ENCODE measurements around the gene ATOSB. TPM values are rescaled to one million over a fixed set of nuclear protein-coding genes. Genes with fewer than 3 reads are reported as not detected.
A peak's percentile ranks its signal among the peaks of the same experiment; 100 is the strongest.

ATOSB gene
- total and polyA plus RNA-seq, 9 of the 15 experiments (the other 6 are each of a cell fraction or from before 2014, with no cell fraction given) = 0.45 to 8.0 (median 4.2) TPM

GRCh38 chr9:35116898-35117551 is 1.4 kb upstream of the ATOSB start (continued):
- TF ChIP-seq REST (IDR thresholded peaks at IDR 0.05; ENCODE audit: borderline replicate concordance) (peak; percentile 75; the same call in 1 of the 2 replicates), REST (CRISPR knock-in tag; IDR thresholded peaks at IDR 0.05; ENCODE audit: low read depth) (no peak), CC2D1A (IDR thresholded peaks at IDR 0.05) (peak; percentile 43; the same call in 1 of the 2 replicates), RAD21 (CRISPR knock-in tag; conservative IDR thresholded peaks at IDR 0.05 in 1 of 2, IDR thresholded peaks at IDR 0.05 in 1 of 2) (peak; percentile 74 to 86), SMC3 (conservative IDR thresholded peaks at IDR 0.05; ENCODE audit: insufficient read depth, low read depth, low read length) (peak; percentile 78), HLTF (IDR thresholded peaks at IDR 0.05) (no peak), JUND (IDR thresholded peaks at IDR 0.05; ENCODE audit: borderline replicate concordance, low read depth, low read length) (peak; percentile 19; the same call in 1 of the 2 replicates), JUND (tag; IDR thresholded peaks at IDR 0.05; ENCODE audit: borderline replicate concordance, low read depth, low read length) (no peak), POLR2H (tag; IDR thresholded peaks at IDR 0.05; ENCODE audit: low read depth) (no peak), ZBTB1 (CRISPR knock-in tag; IDR thresholded peaks at IDR 0.05; ENCODE audit: borderline replicate concordance, low read depth) (no peak), PPARD (CRISPR knock-in tag; IDR thresholded peaks at IDR 0.05) (no peak)
- TF ChIP-seq, protein P1, sequence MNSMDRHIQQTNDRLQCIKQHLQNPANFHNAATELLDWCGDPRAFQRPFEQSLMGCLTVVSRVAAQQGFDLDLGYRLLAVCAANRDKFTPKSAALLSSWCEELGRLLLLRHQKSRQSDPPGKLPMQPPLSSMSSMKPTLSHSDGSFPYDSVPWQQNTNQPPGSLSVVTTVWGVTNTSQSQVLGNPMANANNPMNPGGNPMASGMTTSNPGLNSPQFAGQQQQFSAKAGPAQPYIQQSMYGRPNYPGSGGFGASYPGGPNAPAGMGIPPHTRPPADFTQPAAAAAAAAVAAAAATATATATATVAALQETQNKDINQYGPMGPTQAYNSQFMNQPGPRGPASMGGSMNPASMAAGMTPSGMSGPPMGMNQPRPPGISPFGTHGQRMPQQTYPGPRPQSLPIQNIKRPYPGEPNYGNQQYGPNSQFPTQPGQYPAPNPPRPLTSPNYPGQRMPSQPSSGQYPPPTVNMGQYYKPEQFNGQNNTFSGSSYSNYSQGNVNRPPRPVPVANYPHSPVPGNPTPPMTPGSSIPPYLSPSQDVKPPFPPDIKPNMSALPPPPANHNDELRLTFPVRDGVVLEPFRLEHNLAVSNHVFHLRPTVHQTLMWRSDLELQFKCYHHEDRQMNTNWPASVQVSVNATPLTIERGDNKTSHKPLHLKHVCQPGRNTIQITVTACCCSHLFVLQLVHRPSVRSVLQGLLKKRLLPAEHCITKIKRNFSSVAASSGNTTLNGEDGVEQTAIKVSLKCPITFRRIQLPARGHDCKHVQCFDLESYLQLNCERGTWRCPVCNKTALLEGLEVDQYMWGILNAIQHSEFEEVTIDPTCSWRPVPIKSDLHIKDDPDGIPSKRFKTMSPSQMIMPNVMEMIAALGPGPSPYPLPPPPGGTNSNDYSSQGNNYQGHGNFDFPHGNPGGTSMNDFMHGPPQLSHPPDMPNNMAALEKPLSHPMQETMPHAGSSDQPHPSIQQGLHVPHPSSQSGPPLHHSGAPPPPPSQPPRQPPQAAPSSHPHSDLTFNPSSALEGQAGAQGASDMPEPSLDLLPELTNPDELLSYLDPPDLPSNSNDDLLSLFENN (IDR thresholded peaks at IDR 0.05; ENCODE audit: low read depth in 2 of 2, low read length in 2 of 2) = no peak
- TF ChIP-seq, protein P2, sequence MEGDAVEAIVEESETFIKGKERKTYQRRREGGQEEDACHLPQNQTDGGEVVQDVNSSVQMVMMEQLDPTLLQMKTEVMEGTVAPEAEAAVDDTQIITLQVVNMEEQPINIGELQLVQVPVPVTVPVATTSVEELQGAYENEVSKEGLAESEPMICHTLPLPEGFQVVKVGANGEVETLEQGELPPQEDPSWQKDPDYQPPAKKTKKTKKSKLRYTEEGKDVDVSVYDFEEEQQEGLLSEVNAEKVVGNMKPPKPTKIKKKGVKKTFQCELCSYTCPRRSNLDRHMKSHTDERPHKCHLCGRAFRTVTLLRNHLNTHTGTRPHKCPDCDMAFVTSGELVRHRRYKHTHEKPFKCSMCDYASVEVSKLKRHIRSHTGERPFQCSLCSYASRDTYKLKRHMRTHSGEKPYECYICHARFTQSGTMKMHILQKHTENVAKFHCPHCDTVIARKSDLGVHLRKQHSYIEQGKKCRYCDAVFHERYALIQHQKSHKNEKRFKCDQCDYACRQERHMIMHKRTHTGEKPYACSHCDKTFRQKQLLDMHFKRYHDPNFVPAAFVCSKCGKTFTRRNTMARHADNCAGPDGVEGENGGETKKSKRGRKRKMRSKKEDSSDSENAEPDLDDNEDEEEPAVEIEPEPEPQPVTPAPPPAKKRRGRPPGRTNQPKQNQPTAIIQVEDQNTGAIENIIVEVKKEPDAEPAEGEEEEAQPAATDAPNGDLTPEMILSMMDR (IDR thresholded peaks at IDR 0.05 in 2 of 3, conservative IDR thresholded peaks at IDR 0.05 in 1 of 3; ENCODE audit: insufficient read depth in 2 of 3, low read depth in 1 of 3, low read length in 3 of 3) = peak; percentile 89 to 97 (median 94)
